GM19239 (cell line): ENCODE data around the gene CCNI2.

ENCODE experiments used
- DNase-seq: peaks from one replicate; pipeline ENCODE4 v3.0.0; 2011; ENCODE audit warnings: low spot score; ENCODE audit not compliant: insufficient read length
- FAIRE-seq: peaks from 2 replicates; lab custom pipeline; 2011; peaks lifted over from hg19 to GRCh38; lab: Jason Lieb, UNC

The CCNI2 gene

GRCh38 chr5:132763181-132764036 is 16.2 kb downstream of the CCNI2 start:
- DNase-seq: no peak
- no peak for FAIRE-seq

GRCh38 chr5:132764051-132764450 is 16.8 kb downstream of the CCNI2 start:
- DNase-seq (no peak), FAIRE-seq (no peak)

GRCh38 chr5:132764671-132765238 is 17.5 kb downstream of the CCNI2 start:
- DNase-seq: no peak
- FAIRE-seq: no peak

- FAIRE-seq: no peak
- DNase-seq: no peak
Measured at GRCh38 chr5:132765311-132766019, 18.2 kb downstream of the CCNI2 start.

GRCh38 chr5:132766020-132766805 is 19.0 kb downstream of the CCNI2 start:
- DNase-seq (no peak), FAIRE-seq (no peak)

GRCh38 chr5:132766806-132767055 is 19.5 kb downstream of the CCNI2 start:
- FAIRE-seq: no peak
- no peak for DNase-seq

- FAIRE-seq: no peak
- DNase-seq: no peak
Measured at GRCh38 chr5:132767150-132767549, 19.9 kb downstream of the CCNI2 start.

- DNase-seq (no peak), FAIRE-seq (no peak)
Measured at GRCh38 chr5:132768485-132768868, 21.3 kb downstream of the CCNI2 start.

GRCh38 chr5:132770476-132771159 is 23.4 kb downstream of the CCNI2 start:
- FAIRE-seq (no peak), DNase-seq (no peak)

- FAIRE-seq: no peak
Measured at GRCh38 chr5:132771503-132771998, 24.3 kb downstream of the CCNI2 start.

GRCh38 chr5:132772291-132773070 is 25.3 kb downstream of the CCNI2 start:
- no peak for FAIRE-seq
- DNase-seq: no peak

More at GRCh38 chr5:132771503-132771998, 24.3 kb downstream of the CCNI2 start:
- DNase-seq: no peak

GRCh38 chr5:132773114-132773513 is 25.9 kb downstream of the CCNI2 start:
- DNase-seq: no peak
- FAIRE-seq: no peak

GRCh38 chr5:132773601-132774355 is 26.6 kb downstream of the CCNI2 start:
- DNase-seq (no peak), FAIRE-seq (no peak)

- no peak for DNase-seq
Measured at GRCh38 chr5:132774406-132774805, 27.2 kb downstream of the CCNI2 start.

GRCh38 chr5:132774896-132775295 is 27.7 kb downstream of the CCNI2 start:
- DNase-seq: no peak
- FAIRE-seq: no peak

More at GRCh38 chr5:132774406-132774805, 27.2 kb downstream of the CCNI2 start:
- FAIRE-seq: no peak

GRCh38 chr5:132775476-132775961 is 28.3 kb downstream of the CCNI2 start:
- FAIRE-seq (no peak), DNase-seq (no peak)

- peak; percentile 22 for DNase-seq
- no peak for FAIRE-seq
Measured at GRCh38 chr5:132776131-132776937, 29.1 kb downstream of the CCNI2 start.

GRCh38 chr5:132776938-132777208 is 29.6 kb downstream of the CCNI2 start:
- no peak for FAIRE-seq
- DNase-seq: no peak
